Gastroesophageal sphincter (tissue), 4 donors: ENCODE results near the gene PZP. TPM values are rescaled to one million over a fixed set of nuclear protein-coding genes. Genes with fewer than 3 reads are reported as not detected.
A peak's percentile ranks its signal among the peaks of the same experiment; 100 is the strongest.
"Not testable (repeated sequence)": the region's sequence is repeated elsewhere in the genome, so short reads cannot be mapped to it uniquely, and the experiment has no call there.

Source experiments
- ATAC-seq: fragments of 150-250 bp; one replicate; pipeline ENCODE4 v1.9.1; 2016; ENCODE audit warnings: mild to moderate bottlenecking, moderate library complexity
- H3K27ac ChIP-seq, 4 donors: fragments of 200-600 bp; sonication (generic) in 3 of 4; 1 replicate in 3 of 4; 2 replicates in 1 of 4; pipeline ENCODE4 v1.5.1; 2016 to 2019
- H3K27me3 ChIP-seq: fragments of 200-600 bp; sonication (generic); one replicate; pipeline ENCODE4 v1.5.1; 2019
- H3K36me3 ChIP-seq, 2 donors: fragments of 200-600 bp; sonication (generic); one replicate each; pipeline ENCODE4 v1.5.1; 2019; ENCODE audit warnings: control low read depth in 1 of 2
- H3K4me1 ChIP-seq, 3 donors: fragments of 200-600 bp; sonication (generic); 1 replicate in 2 of 3; 2 replicates in 1 of 3; pipeline ENCODE4 v1.5.1; 2016 to 2019; ENCODE audit warnings: control low read depth in 2 of 3
- H3K4me3 ChIP-seq, 2 donors: fragments of 200-600 bp; sonication (generic); one replicate each; pipeline ENCODE4 v1.5.1; 2019; ENCODE audit warnings: mild to moderate bottlenecking in 1 of 2, moderate library complexity in 1 of 2
- H3K9me3 ChIP-seq, 3 donors: fragments of 200-600 bp; sonication (generic); one replicate each; pipeline ENCODE4 v1.5.1; 2017 to 2019; ENCODE audit warnings: control low read depth in 2 of 3
- EP300 ChIP-seq: sonication (generic); formaldehyde crosslinking; IDR thresholded peaks from one replicate; pipeline ENCODE4 v1.6.1; 2017; ENCODE audit warnings: antibody characterized with exemption, mild to moderate bottlenecking
- POLR2A ChIP-seq, 2 donors: fragments of 450-650 bp; IDR thresholded peaks; one replicate each; pipeline ENCODE4 v1.6.1; 2017; ENCODE audit warnings: antibody characterized with exemption in 2 of 2, mild to moderate bottlenecking in 2 of 2, moderate library complexity in 1 of 2
- POLR2AphosphoS5 ChIP-seq: sonication (generic); formaldehyde crosslinking; IDR thresholded peaks from one replicate; pipeline ENCODE4 v1.6.1; 2017; ENCODE audit warnings: antibody characterized with exemption
- WGBS, 2 donors: methylation state at CpG; one replicate each; pipeline ENCODE4 v1.1.5; 2018; ENCODE audit warnings: low coverage in 1 of 2; 5-methylcytosine and 5-hydroxymethylcytosine counted together
- total RNA-seq, 4 donors: library from RNA; depleted of rRNA; stranded (reverse); fragments of >200 nt; gene quantifications; one replicate each; pipeline ENCODE4 v1.1.0, GENCODE V29; 2016
- TF ChIP-seq, protein P1 (sequence below), 4 experiments: fragments of 200-600 bp in 2 of 4; fragments of 450-650 bp in 2 of 4; sonication (generic) in 1 of 4; IDR thresholded peaks; one replicate each; pipeline ENCODE4 v1.5.1; 2017 to 2019; ENCODE audit warnings: antibody characterized with exemption in 4 of 4, mild to moderate bottlenecking in 2 of 4, moderate library complexity in 2 of 4

The PZP gene
- total RNA-seq, 4 donors from 2014 or later, result 0.16 to 0.62 TPM; not detected in 2

DNA sequence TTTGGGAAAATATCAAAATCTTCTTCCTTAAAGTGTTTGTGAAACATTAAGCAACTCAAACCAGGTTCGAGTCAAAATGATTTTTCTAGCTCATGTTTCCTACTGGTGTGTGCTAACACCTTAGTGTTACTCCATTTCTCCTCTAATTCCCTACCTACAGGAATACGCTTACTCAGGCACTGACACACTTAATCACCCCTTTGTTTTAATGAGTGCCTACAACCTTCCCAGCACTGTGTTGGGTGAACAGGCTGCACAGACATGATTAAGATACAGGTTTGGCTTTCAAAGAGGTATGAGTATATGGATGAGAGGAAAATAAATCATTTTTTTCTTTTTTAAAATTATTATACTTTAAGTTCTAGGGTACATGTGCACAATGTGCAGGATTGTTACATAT is 15.6 kb upstream of the PZP start:
- ATAC-seq, result no peak
- Histone ChIP-seq H3K36me3 (no peaks in the 10 kb centered on the region), H3K27ac (no peak overlapping the region), H3K4me3 (no peak overlapping the region), H3K4me1 (peaks cover 0 to 13% (median 0%) of the 10 kb centered on the region in 3 donors), H3K27me3 (no peaks in the 10 kb centered on the region), H3K9me3 (no peaks in the 10 kb centered on the region)
- WGBS, 2 donors, result 86 to 93% methylated on average over 2 of the region's 2 CpGs
- TF ChIP-seq EP300 (no peak), POLR2A (IDR thresholded peaks at IDR 0.05) (no peak), POLR2AphosphoS5 (no peak)
- TF ChIP-seq, protein P1, sequence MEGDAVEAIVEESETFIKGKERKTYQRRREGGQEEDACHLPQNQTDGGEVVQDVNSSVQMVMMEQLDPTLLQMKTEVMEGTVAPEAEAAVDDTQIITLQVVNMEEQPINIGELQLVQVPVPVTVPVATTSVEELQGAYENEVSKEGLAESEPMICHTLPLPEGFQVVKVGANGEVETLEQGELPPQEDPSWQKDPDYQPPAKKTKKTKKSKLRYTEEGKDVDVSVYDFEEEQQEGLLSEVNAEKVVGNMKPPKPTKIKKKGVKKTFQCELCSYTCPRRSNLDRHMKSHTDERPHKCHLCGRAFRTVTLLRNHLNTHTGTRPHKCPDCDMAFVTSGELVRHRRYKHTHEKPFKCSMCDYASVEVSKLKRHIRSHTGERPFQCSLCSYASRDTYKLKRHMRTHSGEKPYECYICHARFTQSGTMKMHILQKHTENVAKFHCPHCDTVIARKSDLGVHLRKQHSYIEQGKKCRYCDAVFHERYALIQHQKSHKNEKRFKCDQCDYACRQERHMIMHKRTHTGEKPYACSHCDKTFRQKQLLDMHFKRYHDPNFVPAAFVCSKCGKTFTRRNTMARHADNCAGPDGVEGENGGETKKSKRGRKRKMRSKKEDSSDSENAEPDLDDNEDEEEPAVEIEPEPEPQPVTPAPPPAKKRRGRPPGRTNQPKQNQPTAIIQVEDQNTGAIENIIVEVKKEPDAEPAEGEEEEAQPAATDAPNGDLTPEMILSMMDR (IDR thresholded peaks at IDR 0.05), result no peak

DNA sequence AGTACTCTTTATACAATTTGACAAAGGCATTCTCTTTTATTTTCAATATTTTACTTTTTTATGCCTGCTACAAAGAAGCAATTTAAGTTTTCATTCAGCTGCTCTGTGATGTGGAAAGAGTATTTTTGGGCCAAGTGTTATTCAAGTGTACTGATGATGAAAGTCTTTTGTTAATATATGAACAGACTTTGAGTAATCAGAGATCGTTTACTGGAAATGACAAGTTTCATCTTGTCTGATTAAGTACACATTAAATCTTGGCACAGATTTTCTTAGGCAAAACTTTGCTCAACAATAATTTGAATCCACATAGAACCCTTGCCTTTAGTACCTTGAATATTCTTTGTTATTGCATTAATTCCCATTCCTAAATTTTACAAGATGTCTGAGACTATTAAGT is 13.3 kb upstream of the PZP start:
- peak; percentile 51 for ATAC-seq
- no peaks in the 10 kb centered on the region for H3K27me3 ChIP-seq
- H3K9me3 ChIP-seq, result no peaks in the 10 kb centered on the region
- peak overlapping the region in 2 of 4 donors; percentile 37 to 51 for H3K27ac ChIP-seq
- H3K4me1 ChIP-seq, result peaks cover 0 to 13% (median 0%) of the 10 kb centered on the region in 3 donors
- H3K4me3 ChIP-seq, result no peak overlapping the region
- 0% methylated on average over 1 of the region's 1 CpG for WGBS, 2 donors
- peak; percentile 59 for TF ChIP-seq POLR2AphosphoS5
- TF ChIP-seq, protein P1 (IDR thresholded peaks at IDR 0.05), result no peak
- no peaks in the 10 kb centered on the region for H3K36me3 ChIP-seq

DNA sequence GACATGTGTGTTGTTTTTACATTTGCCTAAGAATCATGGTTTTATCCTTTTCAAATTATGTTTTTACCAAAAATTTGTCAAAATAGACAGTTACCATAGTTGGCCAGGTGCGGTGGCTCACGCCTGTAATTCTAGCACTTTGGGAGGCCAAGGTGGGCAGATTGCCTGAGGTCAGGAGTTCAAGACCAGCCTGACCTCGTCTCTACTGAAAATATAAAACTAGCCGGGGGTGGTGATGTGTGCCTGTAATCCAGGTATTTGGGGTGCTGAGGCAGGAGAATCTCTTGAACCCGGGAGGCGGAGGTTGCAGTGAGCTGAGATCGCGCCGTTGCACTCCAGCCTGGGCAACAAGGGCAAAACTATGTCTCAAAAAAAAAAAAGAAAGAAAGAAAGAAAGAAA is 12.8 kb upstream of the PZP start:
- not testable (repeated sequence) for H3K4me3 ChIP-seq, H3K27me3 ChIP-seq, H3K9me3 ChIP-seq, H3K27ac ChIP-seq, ATAC-seq, H3K36me3 ChIP-seq
- 56 to 90% methylated on average over 2 to 4 of the region's 9 CpGs for WGBS, 2 donors
- peaks cover 0 to 13% (median 0%) of the 10 kb centered on the region in 3 donors for H3K4me1 ChIP-seq

DNA sequence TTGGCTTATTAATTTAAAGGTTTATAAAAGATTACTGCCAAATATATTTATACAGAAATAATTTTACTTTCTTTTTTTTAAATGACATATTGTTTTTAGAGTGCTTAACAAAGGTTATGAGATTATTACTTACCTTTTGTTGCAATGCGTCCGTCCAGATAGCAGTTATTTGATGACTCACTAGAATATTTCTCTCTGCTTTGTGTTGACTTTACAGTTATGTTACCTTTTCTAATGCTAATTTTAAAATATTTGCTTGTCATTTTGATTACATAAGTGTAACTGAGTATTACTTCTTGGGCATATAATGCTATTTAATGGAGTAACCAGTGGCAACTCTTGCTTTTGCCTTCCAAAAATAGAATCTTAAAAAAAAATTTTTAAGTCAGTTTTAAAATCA is 6.3 kb upstream of the PZP start:
- H3K4me1 ChIP-seq, result no peaks in the 10 kb centered on the region
- H3K27me3 ChIP-seq, result no peaks in the 10 kb centered on the region
- TF ChIP-seq POLR2AphosphoS5 (no peak), POLR2A (IDR thresholded peaks at IDR 0.05) (no peak), EP300 (no peak)
- WGBS, 2 donors, result 77 to 78% methylated on average over 2 of the region's 2 CpGs
- H3K9me3 ChIP-seq, result no peaks in the 10 kb centered on the region
- no peak for ATAC-seq
- no peak overlapping the region for H3K4me3 ChIP-seq
- H3K36me3 ChIP-seq, result no peaks in the 10 kb centered on the region
- H3K27ac ChIP-seq, result no peak overlapping the region

DNA sequence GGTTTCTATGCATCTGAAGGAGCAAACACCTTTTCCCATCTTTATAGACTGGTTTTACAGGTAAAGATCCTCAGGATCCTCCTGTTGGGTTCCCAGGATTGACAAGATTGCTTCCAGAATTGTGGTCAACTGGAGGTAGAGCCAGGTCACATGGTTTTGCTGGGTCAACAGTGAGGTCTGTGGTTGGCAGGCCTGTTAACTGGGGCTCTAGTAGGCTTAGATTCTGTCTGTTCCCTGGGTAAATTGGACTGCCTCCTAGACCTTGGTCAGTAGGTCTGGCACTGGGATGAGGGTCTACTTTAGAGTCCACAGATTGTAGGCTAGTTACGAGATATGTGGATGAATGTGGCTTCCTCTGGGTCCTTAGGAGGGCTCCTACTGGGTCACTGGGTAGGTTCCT is 3.5 kb upstream of the PZP start:
- H3K4me1 ChIP-seq, result no peaks in the 10 kb centered on the region
- no peak for ATAC-seq
- TF ChIP-seq, protein P1 (IDR thresholded peaks at IDR 0.05), result no peak
- TF ChIP-seq POLR2A (IDR thresholded peaks at IDR 0.05), result no peak
- no peak for TF ChIP-seq EP300
- no peak for TF ChIP-seq POLR2AphosphoS5
- 100% methylated on average over 1 of the region's 1 CpG; no CpG with 5 or more reads in 1 of the 2 donors for whole genome bisulfite sequencing, 2 donors
- no peaks in the 10 kb centered on the region for H3K36me3 ChIP-seq
- H3K9me3 ChIP-seq, result no peaks in the 10 kb centered on the region
- no peaks in the 10 kb centered on the region for H3K27me3 ChIP-seq
- no peak overlapping the region for H3K27ac ChIP-seq
- H3K4me3 ChIP-seq, result no peak overlapping the region

DNA sequence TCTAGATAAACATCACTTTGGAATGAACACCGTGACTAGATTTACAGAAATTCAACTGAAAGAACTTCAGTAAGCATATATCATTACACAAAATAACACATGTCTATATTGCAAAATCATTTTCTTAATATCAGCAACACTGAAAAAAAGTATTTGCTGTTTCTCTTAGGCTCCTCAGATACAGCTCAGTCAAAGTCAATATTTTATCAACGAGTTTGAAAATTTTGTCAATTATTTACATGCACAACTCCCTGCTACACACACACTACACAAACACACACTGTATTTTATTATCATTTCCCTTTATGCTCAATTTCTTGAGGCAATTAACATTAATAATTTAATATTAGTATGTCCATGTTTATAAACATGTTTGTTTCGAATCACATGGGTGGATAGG is 3.8 kb downstream of the PZP start:
- WGBS, 2 donors, result 64 to 76% methylated on average over 2 to 3 of the region's 3 CpGs
- H3K27ac ChIP-seq, result no peak overlapping the region
- no peak for ATAC-seq
- TF ChIP-seq, protein P1 (IDR thresholded peaks at IDR 0.05), result no peak
- TF ChIP-seq POLR2A (IDR thresholded peaks at IDR 0.05) (no peak), POLR2AphosphoS5 (no peak), EP300 (no peak)
- no peaks in the 10 kb centered on the region for H3K27me3 ChIP-seq
- H3K4me1 ChIP-seq, result no peaks in the 10 kb centered on the region
- H3K4me3 ChIP-seq, result no peak overlapping the region
- no peaks in the 10 kb centered on the region for H3K36me3 ChIP-seq
- no peaks in the 10 kb centered on the region for H3K9me3 ChIP-seq
